Neuronal stem cell (in vitro differentiated cells): Measurements from ENCODE around the gene PLA2G4B.

Experiments
- DNase-seq: peaks from one replicate; pipeline ENCODE4 v3.0.0-alpha.2; 2013; ENCODE audit warnings: low spot score
- H2AFZ ChIP-seq: one replicate; pipeline ENCODE4 v1.6.1; 2013; ENCODE audit warnings: mild to moderate bottlenecking, low read length, inconsistent platforms
- H2AK5ac ChIP-seq: 2 replicates; pipeline ENCODE4 v1.6.1; 2013; ENCODE audit warnings: low read depth, mild to moderate bottlenecking, inconsistent platforms, low read length, moderate library complexity, mixed read lengths
- H2BK120ac ChIP-seq: 2 replicates; pipeline ENCODE4 v1.6.1; 2013; ENCODE audit warnings: low read depth, mild to moderate bottlenecking, inconsistent platforms, low read length, moderate library complexity, mixed read lengths
- H2BK12ac ChIP-seq: one replicate; pipeline ENCODE4 v1.6.1; 2013; ENCODE audit warnings: low read length, inconsistent platforms
- H2BK15ac ChIP-seq: 2 replicates; pipeline ENCODE4 v1.6.1; 2013; ENCODE audit warnings: mild to moderate bottlenecking, low read length, inconsistent platforms, mixed read lengths
- H2BK5ac ChIP-seq: one replicate; pipeline ENCODE4 v1.6.1; 2013; ENCODE audit warnings: inconsistent platforms, mild to moderate bottlenecking, low read length, moderate library complexity
- H3K14ac ChIP-seq: one replicate; pipeline ENCODE4 v1.6.1; 2013; ENCODE audit warnings: low read length, inconsistent platforms
- H3K18ac ChIP-seq: 2 replicates; pipeline ENCODE4 v1.6.1; 2013; ENCODE audit warnings: low read length, inconsistent platforms
- H3K23ac ChIP-seq: 2 replicates; pipeline ENCODE4 v1.6.1; 2013; ENCODE audit warnings: low read depth, mild to moderate bottlenecking, mixed read lengths, low read length, inconsistent platforms; ENCODE audit not compliant: poor library complexity
- H3K27ac ChIP-seq: replicated peaks from 3 replicates; pipeline ENCODE4 v1.5.1; 2013; ENCODE audit warnings: low read length, inconsistent platforms
- H3K27me3 ChIP-seq, 3 experiments: 2 replicates each; pipeline ENCODE4 v1.6.1; 2013; ENCODE audit warnings: low read length in 3 of 3, mild to moderate bottlenecking in 2 of 3, inconsistent platforms in 1 of 3, low read depth in 1 of 3, mixed read lengths in 1 of 3, moderate library complexity in 1 of 3; ENCODE audit not compliant: control insufficient read depth in 3 of 3, insufficient read depth in 3 of 3
- H3K36me3 ChIP-seq, 2 donors: replicated peaks in 1 of 2; 2 replicates each; pipeline ENCODE4 v1.6.1; 2013; ENCODE audit warnings: low read length in 2 of 2; ENCODE audit not compliant: control insufficient read depth in 2 of 2, insufficient read depth in 2 of 2
- H3K4ac ChIP-seq: 2 replicates; pipeline ENCODE4 v1.6.1; 2013; ENCODE audit warnings: inconsistent platforms, mild to moderate bottlenecking, low read length, moderate library complexity
- H3K4me1 ChIP-seq, 2 donors: 1 replicate in 1 of 2; 2 replicates in 1 of 2; pipeline ENCODE4 v1.6.1; 2013; ENCODE audit warnings: low read length in 2 of 2, low read depth in 1 of 2; ENCODE audit not compliant: control insufficient read depth in 2 of 2, insufficient read depth in 1 of 2
- H3K4me2 ChIP-seq: one replicate; pipeline ENCODE4 v1.6.1; 2013; ENCODE audit warnings: mild to moderate bottlenecking, low read length, inconsistent platforms; ENCODE audit not compliant: insufficient read depth, poor library complexity, severe bottlenecking
- H3K4me3 ChIP-seq, 2 donors: 2 replicates each; pipeline ENCODE4 v1.5.1; 2013; ENCODE audit warnings: low read length in 2 of 2, mild to moderate bottlenecking in 2 of 2, inconsistent platforms in 1 of 2, moderate library complexity in 1 of 2
- H3K79me1 ChIP-seq: one replicate; pipeline ENCODE4 v1.6.1; 2013; ENCODE audit warnings: low read depth, mild to moderate bottlenecking, inconsistent platforms, low read length, moderate library complexity
- H3K9ac ChIP-seq: one replicate; pipeline ENCODE4 v1.6.1; 2013; ENCODE audit warnings: mild to moderate bottlenecking, low read depth, low read length, inconsistent platforms; ENCODE audit not compliant: poor library complexity
- H3K9me3 ChIP-seq, 2 donors: replicated peaks in 1 of 2; 2 replicates each; pipeline versions ENCODE3 to v1.6.1; 2013; ENCODE audit warnings: low read length in 2 of 2, mild to moderate bottlenecking in 2 of 2, inconsistent platforms in 1 of 2, low read depth in 1 of 2, mixed read lengths in 1 of 2, moderate library complexity in 1 of 2; ENCODE audit not compliant: control insufficient read depth in 2 of 2, insufficient read depth in 1 of 2
- H4K8ac ChIP-seq: one replicate; pipeline ENCODE4 v1.6.1; 2013; ENCODE audit warnings: low read depth, mild to moderate bottlenecking, inconsistent platforms, low read length, moderate library complexity
- H4K91ac ChIP-seq: one replicate; pipeline ENCODE4 v1.6.1; 2013; ENCODE audit warnings: low read length, low read depth, mild to moderate bottlenecking, inconsistent platforms; ENCODE audit not compliant: poor library complexity
- WGBS, 2 donors: extraction: QIAGEN DNeasy Blood & Tissue Kit; methylation state at CpG; one replicate each; pipeline ENCODE4 v1.1.7; 2013; ENCODE audit warnings: missing lambda C conversion rate in 2 of 2, mixed read lengths in 1 of 2; ENCODE audit not compliant: insufficient read length in 2 of 2, insufficient replicate concordance in 1 of 2; ENCODE audit errors: extremely low coverage in 2 of 2; 5-methylcytosine and 5-hydroxymethylcytosine counted together

PLA2G4B gene

GRCh38 chr15:41865490-41866055 lies 26.9 kb downstream of the PLA2G4B start:
- Histone ChIP-seq H3K27me3 (peaks cover 0 to 3% (median 0%) of the 10 kb centered on the region in 3 experiments), H3K79me1 (no peaks in the 10 kb centered on the region), H3K4ac (no peak overlapping the region), H3K27ac (no peak overlapping the region), H3K23ac (no peak overlapping the region), H3K36me3 (no peaks in the 10 kb centered on the region), H3K9ac (no peak overlapping the region), H2BK12ac (no peak overlapping the region), H2BK5ac (peak overlapping the region; percentile 56), H4K8ac (peak overlapping the region; percentile 85), H3K4me1 (peaks cover 16 to 31% of the 10 kb centered on the region in 2 donors), H3K14ac (no peak overlapping the region), H2BK120ac (peak overlapping the region; percentile 35), H2AFZ (peak overlapping the region; percentile 81), H4K91ac (peak overlapping the region; percentile 53), H2BK15ac (peak overlapping the region; percentile 97), H3K4me2 (no peak overlapping the region), H2AK5ac (peak overlapping the region; percentile 88), H3K18ac (peak overlapping the region; percentile 91), H3K4me3 (no peak overlapping the region), H3K9me3 (peaks cover 0 to 3% of the 10 kb centered on the region in 2 donors)
- no CpG with 5 or more reads among the region's 18 CpGs for WGBS, 2 donors
- DNase-seq: no peak

- peak overlapping the region; percentile 35 for H2BK120ac ChIP-seq
- H3K79me1 ChIP-seq: no peaks in the 10 kb centered on the region
- H2BK5ac ChIP-seq: peak overlapping the region; percentile 79
- peaks cover 17 to 32% of the 10 kb centered on the region in 2 donors for H3K4me1 ChIP-seq
- no peaks in the 10 kb centered on the region for H3K36me3 ChIP-seq
- H3K4ac ChIP-seq: peak overlapping the region; percentile 78
- peak overlapping the region; percentile 91 for H3K18ac ChIP-seq
- H2AK5ac ChIP-seq: peak overlapping the region; percentile 88
- H2BK15ac ChIP-seq: peak overlapping the region; percentile 97
- H3K23ac ChIP-seq: peak overlapping the region; percentile 1
- H3K4me2 ChIP-seq: no peak overlapping the region
- H3K9ac ChIP-seq: no peak overlapping the region
- peak overlapping the region; percentile 85 for H4K8ac ChIP-seq
- H3K27ac ChIP-seq: peak overlapping the region; percentile 24
- H3K4me3 ChIP-seq: no peak overlapping the region
- peak overlapping the region; percentile 84 for H3K14ac ChIP-seq
- DNase-seq: peak; percentile 52
- H3K27me3 ChIP-seq: peaks cover 0 to 3% (median 0%) of the 10 kb centered on the region in 3 experiments
- peaks cover 0 to under 1% of the 10 kb centered on the region in 2 donors for H3K9me3 ChIP-seq
- no peak overlapping the region for H2BK12ac ChIP-seq
- peak overlapping the region; percentile 81 for H2AFZ ChIP-seq
- WGBS, 2 donors: no CpG with 5 or more reads among the region's 8 CpGs
- no peak overlapping the region for H4K91ac ChIP-seq
These were observed 27.6 kb downstream of the PLA2G4B start for GRCh38 chr15:41866263-41866703.

- H3K18ac ChIP-seq: peak overlapping the region; percentile 91
- peak overlapping the region; percentile 88 for H2AK5ac ChIP-seq
- H2AFZ ChIP-seq: peak overlapping the region; percentile 81
- H3K4ac ChIP-seq: no peak overlapping the region
- peaks cover 0 to 3% (median 0%) of the 10 kb centered on the region in 3 experiments for H3K27me3 ChIP-seq
- H3K9me3 ChIP-seq: no peaks in the 10 kb centered on the region
- peak overlapping the region; percentile 87 for H3K14ac ChIP-seq
- no CpG with 5 or more reads among the region's 25 CpGs for WGBS, 2 donors
- no peak overlapping the region for H3K4me3 ChIP-seq
- no peak overlapping the region for H2BK120ac ChIP-seq
- H3K9ac ChIP-seq: peak overlapping the region; percentile 17
- no peak overlapping the region for H3K27ac ChIP-seq
- H3K4me1 ChIP-seq: peaks cover 17 to 29% of the 10 kb centered on the region in 2 donors
- DNase-seq: no peak
- no peak overlapping the region for H4K91ac ChIP-seq
- peak overlapping the region; percentile 97 for H2BK15ac ChIP-seq
- H3K23ac ChIP-seq: peak overlapping the region; percentile 1
- H3K79me1 ChIP-seq: no peaks in the 10 kb centered on the region
- no peak overlapping the region for H3K4me2 ChIP-seq
- no peaks in the 10 kb centered on the region for H3K36me3 ChIP-seq
- peak overlapping the region; percentile 79 for H2BK5ac ChIP-seq
- peak overlapping the region; percentile 82 for H2BK12ac ChIP-seq
- peak overlapping the region; percentile 87 for H4K8ac ChIP-seq
These were observed 28.4 kb downstream of the PLA2G4B start for GRCh38 chr15:41866872-41867579.

GRCh38 chr15:41868321-41868720 lies 29.7 kb downstream of the PLA2G4B start:
- Histone ChIP-seq H2BK5ac (peak overlapping the region; percentile 17), H3K9me3 (no peaks in the 10 kb centered on the region), H3K4ac (no peak overlapping the region), H2AFZ (no peak overlapping the region), H3K4me1 (peaks cover 14 to 22% of the 10 kb centered on the region in 2 donors), H2BK15ac (peak overlapping the region; percentile 97), H3K4me3 (no peak overlapping the region), H2BK120ac (no peak overlapping the region), H3K27me3 (peaks cover 0 to 6% (median 0%) of the 10 kb centered on the region in 3 experiments), H2AK5ac (peak overlapping the region; percentile 88), H3K36me3 (no peaks in the 10 kb centered on the region), H4K91ac (peak overlapping the region; percentile 16), H3K18ac (peak overlapping the region; percentile 91), H3K4me2 (no peak overlapping the region), H3K14ac (peak overlapping the region; percentile 94), H4K8ac (no peak overlapping the region), H3K79me1 (no peaks in the 10 kb centered on the region), H3K9ac (no peak overlapping the region), H3K27ac (no peak overlapping the region), H2BK12ac (no peak overlapping the region), H3K23ac (peak overlapping the region; percentile 58)
- DNase-seq: no peak
- WGBS, 2 donors: no CpG with 5 or more reads among the region's 15 CpGs
